PFSK-1 (cell line): ENCODE measurements around the gene ANXA2R.

ENCODE experiments used
- FOXP2 ChIP-seq: optimal IDR thresholded peaks from 2 replicates; pipeline ENCODE3; 2011; ENCODE audit warnings: borderline replicate concordance, control low read depth, inconsistent platforms; ENCODE audit not compliant: insufficient read depth; ENCODE audit errors: extremely low read length, extremely low read depth
- POLR2AphosphoS5 ChIP-seq: IDR thresholded peaks from 2 replicates; pipeline ENCODE4 v1.6.1; 2012; ENCODE audit warnings: low read depth, mild to moderate bottlenecking, control low read depth, low read length, moderate library complexity
- SIN3A ChIP-seq: IDR thresholded peaks from 2 replicates; pipeline ENCODE4 v1.6.1; 2012; ENCODE audit warnings: mild to moderate bottlenecking, low read length, moderate library complexity, borderline replicate concordance; ENCODE audit not compliant: insufficient read depth
- TAF1 ChIP-seq: IDR thresholded peaks from 2 replicates; pipeline ENCODE4 v1.6.1; 2012; ENCODE audit warnings: low read length, control low read depth, borderline replicate concordance; ENCODE audit not compliant: insufficient read depth
- TF ChIP-seq, protein P1 (sequence below), 2 experiments: IDR thresholded peaks; 2 replicates each; pipeline versions ENCODE4 v1.6.1 to v1.8.0; 2011 to 2012; ENCODE audit warnings: low read depth in 2 of 2, low read length in 2 of 2, control low read depth in 1 of 2, inconsistent platforms in 1 of 2, mild to moderate bottlenecking in 1 of 2, moderate library complexity in 1 of 2; ENCODE audit not compliant: insufficient read depth in 1 of 2

ANXA2R gene

DNA sequence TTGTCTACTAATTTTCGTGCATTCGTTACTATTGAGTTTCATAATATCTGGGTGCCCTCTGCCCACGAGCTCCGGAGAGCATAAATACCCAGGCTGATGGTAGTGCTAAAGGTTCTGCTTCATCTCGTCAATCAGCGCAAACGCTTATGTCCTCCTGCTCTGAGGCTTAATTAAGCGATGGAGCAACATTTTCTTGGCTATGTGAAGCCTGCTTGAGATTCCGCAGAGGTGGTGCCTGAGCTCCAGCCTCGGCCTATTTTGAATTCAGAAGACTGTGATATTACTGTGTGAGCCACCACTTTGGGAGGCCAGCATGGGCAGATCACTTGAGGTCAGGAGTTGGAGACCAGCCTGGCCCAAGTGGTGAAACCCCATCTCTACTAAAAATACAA, 44.8 kb downstream of the ANXA2R start:
- no peak for TF ChIP-seq SIN3A
- TF ChIP-seq POLR2AphosphoS5: no peak
- TF ChIP-seq, protein P1, sequence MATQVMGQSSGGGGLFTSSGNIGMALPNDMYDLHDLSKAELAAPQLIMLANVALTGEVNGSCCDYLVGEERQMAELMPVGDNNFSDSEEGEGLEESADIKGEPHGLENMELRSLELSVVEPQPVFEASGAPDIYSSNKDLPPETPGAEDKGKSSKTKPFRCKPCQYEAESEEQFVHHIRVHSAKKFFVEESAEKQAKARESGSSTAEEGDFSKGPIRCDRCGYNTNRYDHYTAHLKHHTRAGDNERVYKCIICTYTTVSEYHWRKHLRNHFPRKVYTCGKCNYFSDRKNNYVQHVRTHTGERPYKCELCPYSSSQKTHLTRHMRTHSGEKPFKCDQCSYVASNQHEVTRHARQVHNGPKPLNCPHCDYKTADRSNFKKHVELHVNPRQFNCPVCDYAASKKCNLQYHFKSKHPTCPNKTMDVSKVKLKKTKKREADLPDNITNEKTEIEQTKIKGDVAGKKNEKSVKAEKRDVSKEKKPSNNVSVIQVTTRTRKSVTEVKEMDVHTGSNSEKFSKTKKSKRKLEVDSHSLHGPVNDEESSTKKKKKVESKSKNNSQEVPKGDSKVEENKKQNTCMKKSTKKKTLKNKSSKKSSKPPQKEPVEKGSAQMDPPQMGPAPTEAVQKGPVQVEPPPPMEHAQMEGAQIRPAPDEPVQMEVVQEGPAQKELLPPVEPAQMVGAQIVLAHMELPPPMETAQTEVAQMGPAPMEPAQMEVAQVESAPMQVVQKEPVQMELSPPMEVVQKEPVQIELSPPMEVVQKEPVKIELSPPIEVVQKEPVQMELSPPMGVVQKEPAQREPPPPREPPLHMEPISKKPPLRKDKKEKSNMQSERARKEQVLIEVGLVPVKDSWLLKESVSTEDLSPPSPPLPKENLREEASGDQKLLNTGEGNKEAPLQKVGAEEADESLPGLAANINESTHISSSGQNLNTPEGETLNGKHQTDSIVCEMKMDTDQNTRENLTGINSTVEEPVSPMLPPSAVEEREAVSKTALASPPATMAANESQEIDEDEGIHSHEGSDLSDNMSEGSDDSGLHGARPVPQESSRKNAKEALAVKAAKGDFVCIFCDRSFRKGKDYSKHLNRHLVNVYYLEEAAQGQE (IDR thresholded peaks at IDR 0.05; ENCODE audit: insufficient read depth in 1 of 2, low read depth in 2 of 2, low read length in 2 of 2): no peak
- TF ChIP-seq FOXP2: no peak
- no peak for TF ChIP-seq TAF1

DNA sequence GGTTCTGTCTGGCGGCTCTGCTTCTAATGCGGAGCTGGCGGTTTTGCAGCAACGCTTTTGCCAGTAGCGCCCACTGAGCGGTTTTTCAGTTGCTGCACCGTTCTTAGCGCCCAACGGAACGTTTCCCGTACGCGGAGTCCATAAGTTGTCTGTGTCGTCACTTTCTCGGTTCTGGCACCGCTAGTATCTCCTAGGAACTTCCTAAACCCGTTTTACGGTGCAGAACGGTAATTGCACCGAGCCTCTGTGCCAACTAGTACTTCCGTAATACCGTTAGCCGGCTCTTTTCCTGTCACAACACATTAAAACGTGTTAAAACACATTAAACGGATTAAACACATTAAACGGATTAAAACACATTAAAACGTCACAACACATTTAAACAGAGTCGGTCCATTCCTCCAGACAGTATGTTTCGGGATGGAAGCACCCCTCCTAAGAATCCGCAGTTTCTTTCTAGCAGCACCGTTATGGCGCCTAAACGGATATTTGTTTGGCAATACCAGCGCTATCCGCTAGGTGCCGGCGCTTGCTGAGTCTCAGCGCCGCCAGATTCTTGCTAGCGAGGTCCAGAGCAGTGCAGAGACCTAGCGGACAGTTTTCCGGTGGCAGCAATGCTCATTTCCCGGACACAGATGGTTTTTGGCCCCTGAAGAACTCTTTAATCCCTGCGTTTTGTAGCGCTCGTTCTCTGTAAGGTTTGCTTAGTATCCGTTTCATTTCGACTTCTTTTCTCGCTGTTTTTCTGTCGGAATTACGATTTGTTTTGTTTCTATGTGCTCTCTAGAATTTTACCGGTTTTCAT, 45.4 kb downstream of the ANXA2R start:
- TF ChIP-seq FOXP2 (peak; percentile 11), SIN3A (0 out of 2 replicates have a peak, but pooled peaks have one; percentile 49), TAF1 (no peak), POLR2AphosphoS5 (no peak)
- TF ChIP-seq, protein P1 (IDR thresholded peaks at IDR 0.05; ENCODE audit: insufficient read depth in 1 of 2, low read depth in 2 of 2, low read length in 2 of 2): no peak

DNA sequence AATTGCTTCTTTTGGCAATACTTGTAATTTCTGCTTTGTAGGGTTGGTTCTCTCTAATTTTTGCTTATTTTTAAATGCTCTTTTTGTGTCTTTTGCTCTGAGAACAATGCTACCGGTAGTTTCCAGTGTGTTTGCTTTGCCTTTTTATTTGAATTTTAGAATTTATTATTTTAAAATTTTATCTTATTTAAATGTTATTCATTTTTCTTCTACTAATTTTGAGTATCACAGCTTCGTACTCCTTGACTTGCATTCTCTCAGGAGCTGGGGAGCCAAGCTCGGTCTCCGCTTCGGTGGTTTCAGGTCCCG, 45.9 kb downstream of the ANXA2R start:
- TF ChIP-seq FOXP2 (no peak), SIN3A (no peak), TAF1 (no peak), POLR2AphosphoS5 (no peak)
- TF ChIP-seq, protein P1 (IDR thresholded peaks at IDR 0.05; ENCODE audit: insufficient read depth in 1 of 2, low read depth in 2 of 2, low read length in 2 of 2): no peak

DNA sequence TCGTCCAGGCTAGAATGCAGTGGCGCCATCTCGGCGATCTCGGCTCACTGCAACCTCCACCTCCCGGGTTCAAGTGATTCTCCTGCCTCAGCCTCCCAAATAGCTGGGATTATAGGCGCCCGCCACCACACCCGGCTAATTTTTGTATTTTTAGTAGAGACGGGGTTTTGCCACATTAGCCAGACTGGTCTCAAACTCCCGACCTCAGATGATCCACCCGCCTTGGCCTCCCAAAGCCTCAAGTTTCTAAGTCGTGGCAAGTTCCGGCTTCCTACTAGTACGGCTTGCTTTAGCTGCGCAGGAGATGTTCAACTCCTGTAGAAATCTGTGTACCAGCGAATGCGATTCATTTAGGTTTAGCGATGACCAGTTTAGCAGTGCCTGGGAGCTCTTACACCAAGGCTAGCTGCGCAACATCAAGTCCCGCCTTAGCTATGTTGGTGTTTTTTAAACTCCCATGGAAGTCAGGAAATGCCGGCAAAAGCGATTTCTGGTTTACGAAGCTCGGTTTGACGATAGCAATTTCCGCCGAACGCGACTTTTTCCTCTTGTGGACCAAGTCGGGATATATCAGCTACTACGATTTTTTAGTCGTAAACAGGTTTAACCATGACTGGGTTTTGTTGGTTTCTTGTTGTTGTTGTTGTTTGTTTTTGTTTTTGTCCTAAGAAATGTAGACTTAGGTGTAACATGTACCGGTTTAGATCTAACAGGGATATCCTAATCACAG, 46.4 kb downstream of the ANXA2R start:
- TF ChIP-seq TAF1 (no peak), FOXP2 (no peak), SIN3A (no peak), POLR2AphosphoS5 (no peak)

DNA sequence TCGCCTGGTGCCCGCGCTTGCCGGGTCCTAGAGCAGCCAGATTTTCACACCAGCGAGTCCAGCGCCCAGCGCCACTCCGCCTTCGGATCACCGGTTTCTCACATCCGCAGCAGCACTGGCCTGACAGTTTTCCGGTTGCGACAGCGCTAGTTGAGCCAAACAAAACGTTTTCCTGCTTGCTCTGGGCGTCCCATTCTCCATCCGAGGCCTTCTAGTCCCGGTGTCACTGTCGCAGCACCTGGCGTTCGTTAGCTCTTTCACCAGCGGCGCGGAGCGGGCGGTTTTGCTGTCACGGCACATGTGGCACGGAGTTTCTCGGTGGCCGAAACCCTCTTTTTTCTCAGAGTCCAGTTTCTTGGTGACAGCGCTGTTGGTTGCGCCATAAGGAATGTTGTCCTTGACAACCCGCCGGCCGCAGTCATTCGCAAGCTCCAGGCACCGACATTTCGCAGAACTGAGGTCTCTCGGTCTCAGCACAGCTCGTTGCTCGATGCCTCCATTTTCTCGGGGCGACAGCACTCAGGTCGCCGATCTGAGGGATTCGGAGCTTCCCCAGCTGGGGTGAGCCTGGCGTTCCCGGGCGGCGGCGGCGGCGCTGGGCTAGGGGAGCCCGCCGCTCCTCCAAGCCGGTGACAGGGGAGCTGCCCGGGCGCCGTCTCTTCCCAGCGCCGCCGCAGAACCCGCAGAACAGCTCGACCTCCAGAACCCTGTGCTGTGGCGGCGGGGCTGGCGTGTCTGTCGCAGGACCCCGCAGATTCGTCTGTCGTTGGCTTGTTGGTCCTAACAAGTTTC, 47.8 kb downstream of the ANXA2R start:
- no peak for TF ChIP-seq TAF1
- TF ChIP-seq SIN3A: no peak
- no peak for TF ChIP-seq POLR2AphosphoS5
